ENCODE data around the gene RPTOR.

Gene RPTOR

GRCh38 chr17:80851277-80851925 is 306.8 kb downstream of the RPTOR start:
- Histone ChIP-seq H3K4me1 (ENCODE audit: control insufficient read depth, insufficient read depth, low read length) (peaks cover 6% of the 10 kb centered on the region; the same call in 1 of the 2 replicates), H3K27ac (ENCODE audit: extremely low read depth, low read depth, low read length) (no peak overlapping the region), H3K9me3 (ENCODE audit: control insufficient read depth, insufficient read depth, low read depth, low read length) (no peaks in the 10 kb centered on the region), H3K4me3 (ENCODE audit: low read depth, low read length) (no peak overlapping the region), H3K36me3 (ENCODE audit: control insufficient read depth in 2 of 2, insufficient read depth in 1 of 2, low read length in 2 of 2) (peaks cover 0 to 29% of the 10 kb centered on the region in 2 experiments; a peak in 2 of 3 replicates)
- TF ChIP-seq ZNF664 (tag by site-specific recombination; IDR thresholded peaks at IDR 0.05) (no peak), ZNF202 (tag by site-specific recombination; IDR thresholded peaks at IDR 0.05; ENCODE audit: borderline replicate concordance) (no peak), ZNF146 (tag by site-specific recombination; IDR thresholded peaks at IDR 0.05) (no peak), GLIS1 (tag by site-specific recombination; IDR thresholded peaks at IDR 0.05) (no peak), ZNF785 (tag by site-specific recombination; IDR thresholded peaks at IDR 0.05) (no peak), ATF2 (tag by site-specific recombination; IDR thresholded peaks at IDR 0.05; ENCODE audit: low read depth) (no peak), ZNF626 (tag by site-specific recombination; IDR thresholded peaks at IDR 0.05) (no peak), ZNF654 (tag by site-specific recombination; IDR thresholded peaks at IDR 0.05; ENCODE audit: low read depth) (no peak), ZNF354C (tag by site-specific recombination; IDR thresholded peaks at IDR 0.05; ENCODE audit: borderline replicate concordance, low read depth) (no peak), ZNF280D (tag by site-specific recombination; IDR thresholded peaks at IDR 0.05) (no peak), ZNF449 (tag by site-specific recombination; IDR thresholded peaks at IDR 0.05) (no peak), ZNF433 (tag by site-specific recombination; IDR thresholded peaks at IDR 0.05; ENCODE audit: low read depth) (no peak), ZNF37A (tag by site-specific recombination; IDR thresholded peaks at IDR 0.05) (no peak), ZNF223 (tag by site-specific recombination; IDR thresholded peaks at IDR 0.05) (no peak), BCL11A (tag by site-specific recombination; IDR thresholded peaks at IDR 0.05; ENCODE audit: low read depth) (no peak), MZF1 (tag by site-specific recombination; IDR thresholded peaks at IDR 0.05; ENCODE audit: borderline replicate concordance) (no peak)
- ChIA-PET POLR2A (interaction anchor here (1.0 kb wide), 1 partner anchor 18 kb away, joined by 3 read pairs; no protein-coding TSS in a partner anchor), CTCF (interaction anchor here (0.7 to 1.0 kb wide), 2 partner anchors 32 to 41 kb away, joined by 3 read pairs; no protein-coding TSS in a partner anchor)

GRCh38 chr17:80852476-80853015 is 307.9 kb downstream of the RPTOR start:
- Histone ChIP-seq H3K36me3 (ENCODE audit: control insufficient read depth in 2 of 2, insufficient read depth in 1 of 2, low read length in 2 of 2) (peaks cover 0 to 28% of the 10 kb centered on the region in 2 experiments; a peak in 2 of 3 replicates), H3K4me3 (ENCODE audit: low read depth, low read length) (no peak overlapping the region), H3K27ac (ENCODE audit: extremely low read depth, low read depth, low read length) (no peak overlapping the region), H3K9me3 (ENCODE audit: control insufficient read depth, insufficient read depth, low read depth, low read length) (no peaks in the 10 kb centered on the region), H3K4me1 (ENCODE audit: control insufficient read depth, insufficient read depth, low read length) (peaks cover 6% of the 10 kb centered on the region; the same call in 1 of the 2 replicates)
- CTCF ChIA-PET: no interaction called here
- POLR2A ChIA-PET: no interaction called here
- TF ChIP-seq ZNF292 (tag by site-specific recombination; IDR thresholded peaks at IDR 0.05; ENCODE audit: borderline replicate concordance, low read depth): no peak
- no peak for TF ChIP-seq ZNF660 (tag by site-specific recombination; IDR thresholded peaks at IDR 0.05)
- TF ChIP-seq ZNF19 (tag by site-specific recombination; IDR thresholded peaks at IDR 0.05; ENCODE audit: low read depth): no peak
- TF ChIP-seq KLF8 (tag by site-specific recombination; IDR thresholded peaks at IDR 0.05): no peak
- TF ChIP-seq SP7 (tag by site-specific recombination; IDR thresholded peaks at IDR 0.05): no peak
- TF ChIP-seq ZNF791 (tag by site-specific recombination; IDR thresholded peaks at IDR 0.05): no peak
- TF ChIP-seq MYNN (tag by site-specific recombination; IDR thresholded peaks at IDR 0.05; ENCODE audit: borderline replicate concordance): no peak
- TF ChIP-seq ZNF571 (tag by site-specific recombination; IDR thresholded peaks at IDR 0.05): no peak
- TF ChIP-seq ZXDB (tag by site-specific recombination; IDR thresholded peaks at IDR 0.05): no peak
- no peak for TF ChIP-seq ZNF704 (tag by site-specific recombination; IDR thresholded peaks at IDR 0.05)
- TF ChIP-seq ZNF624 (tag by site-specific recombination; IDR thresholded peaks at IDR 0.05): no peak
